Glomerular endothelial cell (primary cell): ENCODE data around the gene RALY. TPM values are rescaled to one million over a fixed set of nuclear protein-coding genes. Genes with fewer than 3 reads are reported as not detected.
"Not testable (repeated sequence)": the region's sequence is repeated elsewhere in the genome, so short reads cannot be mapped to it uniquely, and the experiment has no call there.

Experiments
- DNase-seq: peaks from one replicate; pipeline ENCODE4 v3.0.0-alpha.2; 2011; ENCODE audit warnings: low read depth, low spot score; ENCODE audit errors: extremely low read depth
- total RNA-seq: library from RNA; depleted of rRNA; stranded (reverse); fragments of >200 nt; gene quantifications from 2 replicates; pipeline ENCODE4 v1.2.3, GENCODE V29; 2015

RALY gene
- total RNA-seq, 1 donor from 2014 or later: 170 TPM

- DNase-seq: no peak
These were observed 21.2 kb downstream of the RALY start for GRCh38 chr20:34014878-34015277.

GRCh38 chr20:34015401-34016335, 22.0 kb downstream of the RALY start:
- no peak for DNase-seq

DNA sequence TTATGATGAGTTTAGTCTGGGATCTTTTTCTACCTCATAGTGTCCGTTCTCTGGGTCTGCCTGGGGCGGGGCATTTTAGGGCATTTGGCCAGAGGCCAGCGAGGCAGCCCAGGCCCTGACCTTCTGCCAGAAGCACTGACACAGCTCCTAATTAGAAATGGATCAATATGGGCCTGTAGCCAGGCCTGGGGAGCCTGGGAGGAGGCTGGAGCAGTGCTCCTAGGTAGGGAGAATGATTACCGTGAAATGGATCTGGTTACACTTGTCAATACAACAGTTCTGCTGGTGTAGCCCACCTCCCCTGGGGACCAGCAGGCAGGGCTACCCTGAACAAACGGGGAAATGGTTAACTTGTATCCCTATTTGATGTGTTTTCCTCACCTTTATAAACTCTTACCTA, 23.0 kb downstream of the RALY start:
- no peak for DNase-seq

- DNase-seq: no peak
These were observed 23.9 kb downstream of the RALY start for GRCh38 chr20:34017610-34018009.

DNA sequence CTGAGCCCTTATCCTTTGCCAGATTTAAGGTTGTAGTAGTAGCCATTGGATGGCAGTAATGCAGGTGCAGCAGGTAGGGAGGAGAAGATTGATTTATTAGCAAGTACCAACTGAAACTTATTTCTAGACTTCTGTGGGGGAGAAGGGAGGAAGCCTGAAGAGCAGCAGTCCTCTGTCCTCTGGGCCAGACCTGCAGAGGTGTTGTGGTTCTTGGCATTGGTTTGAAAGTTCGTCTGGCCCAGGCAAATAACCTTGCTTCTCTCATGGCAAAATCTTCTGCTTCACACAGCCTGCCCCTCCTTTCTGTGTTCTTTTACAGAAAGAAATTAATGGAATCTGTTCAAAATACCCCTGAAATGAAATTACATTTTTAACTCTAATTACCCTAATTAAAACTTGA, 24.5 kb downstream of the RALY start:
- DNase-seq: no peak

GRCh38 chr20:34022151-34022838, 28.6 kb downstream of the RALY start:
- no peak for DNase-seq

- no peak for DNase-seq
These were observed 29.1 kb downstream of the RALY start for GRCh38 chr20:34022839-34023234.

- no peak for DNase-seq
These were observed 30.4 kb downstream of the RALY start for GRCh38 chr20:34023937-34024722.

DNA sequence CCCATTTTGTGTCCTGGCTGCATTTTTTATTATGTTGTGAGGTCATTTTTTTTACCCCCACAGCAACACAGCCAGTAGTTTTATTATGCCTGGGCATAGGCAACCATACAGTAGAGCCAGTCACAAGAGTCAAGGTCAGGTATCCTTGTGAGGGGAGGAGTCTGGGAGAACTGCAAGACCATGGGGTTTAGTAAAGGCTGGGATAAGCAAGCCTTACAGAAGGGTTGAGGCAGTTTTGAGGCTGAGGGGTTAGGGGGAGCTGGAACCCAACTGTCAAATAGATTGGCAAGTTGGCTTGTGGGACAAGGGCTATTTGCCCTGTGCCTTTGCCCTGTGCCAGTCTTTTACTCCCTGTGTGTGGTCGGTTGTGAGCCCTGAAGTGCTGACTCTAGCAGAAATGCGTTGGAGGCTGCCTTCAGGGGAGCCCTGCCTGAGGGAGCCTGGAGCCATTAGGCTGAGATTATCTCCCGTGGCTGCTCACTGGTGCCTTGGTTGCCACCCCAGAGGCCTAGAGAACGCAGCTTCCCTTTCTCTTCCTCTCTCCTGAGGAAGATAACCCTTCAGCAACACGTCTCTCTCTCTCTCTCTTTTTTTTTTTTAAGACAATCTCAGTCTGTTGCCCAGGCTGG, 31.1 kb downstream of the RALY start:
- DNase-seq: no peak

- not testable (repeated sequence) for DNase-seq
These were observed 34.3 kb downstream of the RALY start for GRCh38 chr20:34028013-34028412.

GRCh38 chr20:34029415-34029814, 35.7 kb downstream of the RALY start:
- no peak for DNase-seq

- DNase-seq: no peak
These were observed 36.7 kb downstream of the RALY start for GRCh38 chr20:34030456-34030855.

DNA sequence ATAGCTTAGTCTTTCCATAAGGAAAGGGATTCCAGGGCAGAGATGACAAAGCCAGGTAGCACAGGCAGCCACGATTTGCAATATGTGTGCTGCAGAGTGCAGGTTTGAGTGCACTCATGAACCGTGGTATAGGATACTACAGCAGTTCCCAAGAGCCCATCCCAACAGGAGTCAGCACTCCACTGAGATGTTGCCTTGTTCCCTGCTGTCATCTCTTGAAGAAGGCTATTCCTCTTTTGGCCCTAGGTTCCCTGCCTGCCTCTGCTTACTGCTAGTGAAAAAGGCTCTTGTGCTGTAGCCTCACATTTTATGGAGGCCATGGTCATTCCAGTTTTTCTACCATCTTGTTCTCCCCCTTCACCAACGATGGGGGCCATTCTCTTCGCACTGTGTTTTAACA, 40.2 kb downstream of the RALY start:
- DNase-seq: no peak

GRCh38 chr20:34037121-34037520, 43.4 kb downstream of the RALY start:
- DNase-seq: no peak

GRCh38 chr20:34037767-34038166, 44.1 kb downstream of the RALY start:
- DNase-seq: no peak

GRCh38 chr20:34040300-34040995, 46.7 kb downstream of the RALY start:
- DNase-seq: no peak

GRCh38 chr20:34041226-34041625, 47.5 kb downstream of the RALY start:
- no peak for DNase-seq

DNA sequence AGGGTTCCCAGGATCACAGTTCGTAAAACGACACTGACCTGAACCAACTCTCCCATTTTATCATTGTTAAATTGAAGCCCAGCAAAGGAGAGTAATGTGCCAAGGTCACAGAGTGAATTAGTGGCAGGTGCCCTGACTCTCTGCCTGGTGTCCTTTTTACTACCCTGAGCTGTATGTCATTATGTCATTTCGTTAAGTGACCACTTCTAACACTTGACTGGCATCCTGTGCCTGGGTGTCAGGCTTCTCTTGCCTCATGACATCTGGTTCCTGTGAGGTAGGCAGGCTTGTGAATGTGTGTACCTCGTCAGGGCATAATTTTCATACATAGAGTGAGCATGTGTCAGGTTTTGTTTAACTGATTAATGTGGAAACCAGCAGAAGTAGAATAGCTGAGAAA, 48.6 kb downstream of the RALY start:
- DNase-seq: no peak

DNA sequence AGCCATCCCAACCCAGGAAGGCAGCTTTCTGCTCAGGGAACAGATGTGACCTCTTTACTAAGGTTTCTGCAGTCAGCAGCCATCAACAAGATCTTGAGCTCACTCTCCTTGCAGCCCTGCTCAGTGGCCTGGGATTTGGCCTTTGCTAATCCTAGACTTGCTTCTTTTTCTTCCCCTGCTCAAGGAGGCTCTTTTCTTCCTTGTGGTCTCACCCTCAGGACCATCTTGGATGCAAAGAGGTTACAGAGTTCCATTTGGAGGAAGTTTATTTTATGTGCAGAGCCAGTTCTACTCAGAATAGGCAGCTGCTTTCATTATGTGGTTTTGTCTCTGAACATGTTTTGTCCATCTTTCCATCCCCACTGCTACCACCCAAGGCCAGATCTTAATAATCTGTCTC, 49.3 kb downstream of the RALY start:
- no peak for DNase-seq

DNA sequence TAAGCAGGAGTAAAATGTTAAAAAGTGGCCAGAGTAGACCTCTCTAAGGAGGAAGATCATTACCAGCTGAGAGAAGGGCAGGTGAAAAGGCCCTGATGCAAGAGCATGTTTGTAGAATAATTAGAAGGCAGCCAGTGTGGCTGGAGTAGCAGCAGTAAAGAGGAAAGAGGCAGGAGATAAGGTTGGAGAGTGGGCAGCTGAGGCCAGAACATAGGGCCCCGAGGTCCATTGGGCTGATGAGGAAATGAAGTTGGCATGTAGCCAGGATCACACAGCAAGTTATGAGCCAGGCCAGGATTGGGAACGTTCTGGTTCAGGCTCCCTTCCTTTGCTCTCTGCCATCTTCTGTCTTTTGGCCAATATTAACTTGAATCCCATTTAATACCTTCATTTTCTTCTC, 51.6 kb downstream of the RALY start:
- DNase-seq: no peak
